Stimulated activated CD8-positive, alpha-beta memory T cell treated with anti-CD3 and anti-CD28 coated beads, Interleukin-7, amount 100 ng/mL, for 24 hours (primary cell): Measurements from ENCODE around the gene HPRT1.
"Not testable (repeated sequence)": the region's sequence is repeated elsewhere in the genome, so short reads cannot be mapped to it uniquely, and the experiment has no call there.

Source experiments
- DNase-seq: peaks from one replicate; pipeline ENCODE4 v3.0.0-alpha.2; 2020; ENCODE audit warnings: low read depth

The HPRT1 gene

GRCh38 chrX:134460005-134460861 is at the start of gene HPRT1:
Gene HPRT1, plus strand, starts transcription at chrX:134460165. Its CDS starts 147 bp downstream, at chrX:134460312.
- peak; percentile 42 for DNase-seq

GRCh38 chrX:134416087-134416486 is 43.9 kb upstream of the HPRT1 start:
- no peak for DNase-seq

GRCh38 chrX:134418317-134419113 is 41.5 kb upstream of the HPRT1 start:
- DNase-seq = no peak

GRCh38 chrX:134419784-134420183 is 40.2 kb upstream of the HPRT1 start:
- no peak for DNase-seq

GRCh38 chrX:134423606-134424005 is 36.4 kb upstream of the HPRT1 start:
- DNase-seq = no peak

GRCh38 chrX:134426281-134426680 is 33.7 kb upstream of the HPRT1 start:
- DNase-seq = no peak

GRCh38 chrX:134431894-134432293 is 28.1 kb upstream of the HPRT1 start:
- no peak for DNase-seq

- DNase-seq = no peak
Measured at GRCh38 chrX:134435894-134436293, 24.1 kb upstream of the HPRT1 start.

- no peak for DNase-seq
Measured at GRCh38 chrX:134443020-134443419, 16.9 kb upstream of the HPRT1 start.

GRCh38 chrX:134443461-134443860 is 16.5 kb upstream of the HPRT1 start:
- no peak for DNase-seq

- DNase-seq = no peak
Measured at GRCh38 chrX:134444681-134445080, 15.3 kb upstream of the HPRT1 start.

- no peak for DNase-seq
Measured at GRCh38 chrX:134452596-134452995, 7.4 kb upstream of the HPRT1 start.

- DNase-seq = no peak
Measured at GRCh38 chrX:134453631-134454030, 6.3 kb upstream of the HPRT1 start.

GRCh38 chrX:134454506-134454905 is 5.5 kb upstream of the HPRT1 start:
- no peak for DNase-seq

- DNase-seq = no peak
Measured at GRCh38 chrX:134457708-134458107, 2.3 kb upstream of the HPRT1 start.

- no peak for DNase-seq
Measured at GRCh38 chrX:134459683-134460004, 321 bp upstream of the HPRT1 start.

- DNase-seq = no peak
Measured at GRCh38 chrX:134460862-134461220, 876 bp downstream of the HPRT1 start.

GRCh38 chrX:134461437-134461836 is 1.5 kb downstream of the HPRT1 start:
- no peak for DNase-seq

- DNase-seq = no peak
Measured at GRCh38 chrX:134462927-134463326, 3.0 kb downstream of the HPRT1 start.

GRCh38 chrX:134464453-134464852 is 4.5 kb downstream of the HPRT1 start:
- not testable (repeated sequence) for DNase-seq

GRCh38 chrX:134469486-134469885 is 9.5 kb downstream of the HPRT1 start:
- no peak for DNase-seq

- no peak for DNase-seq
Measured at GRCh38 chrX:134470013-134470412, 10.0 kb downstream of the HPRT1 start.

- DNase-seq = no peak
Measured at GRCh38 chrX:134472041-134472440, 12.1 kb downstream of the HPRT1 start.
